A673 (cell line): ENCODE data around the gene RHCG.

Source experiments
- EZH2 ChIP-seq: fragments of 200-600 bp; sonication (generic); IDR thresholded peaks from 2 replicates; pipeline ENCODE4 v1.6.1; 2017; ENCODE audit warnings: borderline replicate concordance, low read depth, mild to moderate bottlenecking, mixed read lengths, antibody characterized with exemption, low read length; ENCODE audit not compliant: poor library complexity, severe bottlenecking
- TF ChIP-seq, protein P1 (sequence below): fragments of 300-800, 200-600 bp; sonication (generic); conservative IDR thresholded peaks from 2 replicates; pipeline ENCODE4 v1.5.1; 2017; ENCODE audit warnings: low read depth, mild to moderate bottlenecking, antibody characterized with exemption, low read length, moderate library complexity, mixed read lengths

DNA sequence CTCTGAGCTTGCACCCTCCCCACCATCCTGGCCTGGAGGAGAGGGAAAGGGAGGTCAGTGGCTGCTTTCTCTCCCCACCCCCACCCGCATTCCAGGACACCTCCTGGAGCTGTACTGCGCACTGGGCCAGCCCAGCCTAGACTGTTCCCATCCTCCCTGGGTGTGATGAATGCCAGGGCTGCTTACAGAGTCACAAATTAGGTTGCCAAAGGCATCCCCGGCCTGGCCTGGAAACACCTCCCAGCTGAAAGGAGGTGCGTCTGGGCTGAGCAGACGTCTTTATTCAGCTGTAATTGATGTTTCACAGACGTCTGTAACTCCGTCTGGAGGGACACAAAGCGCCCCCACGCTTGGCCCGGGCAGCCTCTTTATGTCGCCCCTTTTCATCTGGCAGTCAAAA, 47.6 kb downstream of the RHCG start:
- TF ChIP-seq, protein P1, sequence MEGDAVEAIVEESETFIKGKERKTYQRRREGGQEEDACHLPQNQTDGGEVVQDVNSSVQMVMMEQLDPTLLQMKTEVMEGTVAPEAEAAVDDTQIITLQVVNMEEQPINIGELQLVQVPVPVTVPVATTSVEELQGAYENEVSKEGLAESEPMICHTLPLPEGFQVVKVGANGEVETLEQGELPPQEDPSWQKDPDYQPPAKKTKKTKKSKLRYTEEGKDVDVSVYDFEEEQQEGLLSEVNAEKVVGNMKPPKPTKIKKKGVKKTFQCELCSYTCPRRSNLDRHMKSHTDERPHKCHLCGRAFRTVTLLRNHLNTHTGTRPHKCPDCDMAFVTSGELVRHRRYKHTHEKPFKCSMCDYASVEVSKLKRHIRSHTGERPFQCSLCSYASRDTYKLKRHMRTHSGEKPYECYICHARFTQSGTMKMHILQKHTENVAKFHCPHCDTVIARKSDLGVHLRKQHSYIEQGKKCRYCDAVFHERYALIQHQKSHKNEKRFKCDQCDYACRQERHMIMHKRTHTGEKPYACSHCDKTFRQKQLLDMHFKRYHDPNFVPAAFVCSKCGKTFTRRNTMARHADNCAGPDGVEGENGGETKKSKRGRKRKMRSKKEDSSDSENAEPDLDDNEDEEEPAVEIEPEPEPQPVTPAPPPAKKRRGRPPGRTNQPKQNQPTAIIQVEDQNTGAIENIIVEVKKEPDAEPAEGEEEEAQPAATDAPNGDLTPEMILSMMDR: no peak
- no peak for TF ChIP-seq EZH2
